ENCODE data around the gene MLH1. TPM values are rescaled to one million over a fixed set of nuclear protein-coding genes. Genes with fewer than 3 reads are reported as not detected.

The MLH1 gene
- total and polyA plus RNA-seq, 10 of the 15 experiments (the other 5 are each of a cell fraction or from before 2014, with no cell fraction given) = 58.6 to 109 (median 81.4) TPM

DNA sequence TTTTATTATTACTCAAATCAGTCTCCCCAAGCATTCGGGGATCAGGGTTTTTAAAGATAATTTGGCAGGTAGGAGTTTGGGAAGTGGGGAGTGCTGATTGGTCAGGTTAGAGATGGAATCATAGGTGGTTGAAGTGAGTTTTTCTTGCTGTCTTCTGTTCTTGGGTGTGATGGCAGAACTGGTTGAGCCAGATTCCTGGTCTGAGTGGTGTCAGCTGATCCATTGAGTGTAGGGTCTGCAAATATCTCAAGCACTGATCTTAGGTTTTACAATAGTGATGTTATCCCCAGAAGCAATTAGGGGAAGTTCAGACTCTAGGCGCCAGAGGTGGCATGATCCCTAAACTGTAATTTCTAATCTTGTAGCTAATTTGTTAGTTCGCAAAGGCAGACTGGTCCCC, 27.9 kb upstream of the MLH1 start:
- no peaks in the 10 kb centered on the region for H3K9me3 ChIP-seq (replicated peaks; ENCODE audit: control insufficient read depth, insufficient read depth, low read length)
- H3K27me3 ChIP-seq (replicated peaks in 1 of 2; ENCODE audit: control insufficient read depth in 2 of 2, insufficient read depth in 2 of 2, low read length in 1 of 2) = no peaks in the 10 kb centered on the region
- TF ChIP-seq ZBED1 (IDR thresholded peaks at IDR 0.05; ENCODE audit: borderline replicate concordance) = no peak
- TF ChIP-seq MYB (IDR thresholded peaks at IDR 0.05; ENCODE audit: borderline replicate concordance, low read depth, low read length) = no peak
- no peak for TF ChIP-seq MXI1 (IDR thresholded peaks at IDR 0.05; ENCODE audit: low read depth, low read length)
- TF ChIP-seq MEF2A (IDR thresholded peaks at IDR 0.05; ENCODE audit: insufficient read depth, low read depth, low read length) = no peak
- no peak for TF ChIP-seq DPF2 (IDR thresholded peaks at IDR 0.05)
- no peak for TF ChIP-seq RCOR1 (conservative IDR thresholded peaks at IDR 0.05; ENCODE audit: low read depth, low read length)
- TF ChIP-seq PAX5 (IDR thresholded peaks at IDR 0.05; ENCODE audit: borderline replicate concordance, low read depth, low read length) = no peak
- TF ChIP-seq ETV6 (conservative IDR thresholded peaks at IDR 0.05 in 1 of 2, IDR thresholded peaks at IDR 0.05 in 1 of 2; ENCODE audit: borderline replicate concordance in 1 of 2, low read depth in 1 of 2) = no peak
- TF ChIP-seq JUND (IDR thresholded peaks at IDR 0.05; ENCODE audit: low read depth, low read length) = no peak
- TF ChIP-seq IKZF2 (IDR thresholded peaks at IDR 0.05) = no peak
- TF ChIP-seq PAX8 (IDR thresholded peaks at IDR 0.05) = no peak
- TF ChIP-seq, protein P1, sequence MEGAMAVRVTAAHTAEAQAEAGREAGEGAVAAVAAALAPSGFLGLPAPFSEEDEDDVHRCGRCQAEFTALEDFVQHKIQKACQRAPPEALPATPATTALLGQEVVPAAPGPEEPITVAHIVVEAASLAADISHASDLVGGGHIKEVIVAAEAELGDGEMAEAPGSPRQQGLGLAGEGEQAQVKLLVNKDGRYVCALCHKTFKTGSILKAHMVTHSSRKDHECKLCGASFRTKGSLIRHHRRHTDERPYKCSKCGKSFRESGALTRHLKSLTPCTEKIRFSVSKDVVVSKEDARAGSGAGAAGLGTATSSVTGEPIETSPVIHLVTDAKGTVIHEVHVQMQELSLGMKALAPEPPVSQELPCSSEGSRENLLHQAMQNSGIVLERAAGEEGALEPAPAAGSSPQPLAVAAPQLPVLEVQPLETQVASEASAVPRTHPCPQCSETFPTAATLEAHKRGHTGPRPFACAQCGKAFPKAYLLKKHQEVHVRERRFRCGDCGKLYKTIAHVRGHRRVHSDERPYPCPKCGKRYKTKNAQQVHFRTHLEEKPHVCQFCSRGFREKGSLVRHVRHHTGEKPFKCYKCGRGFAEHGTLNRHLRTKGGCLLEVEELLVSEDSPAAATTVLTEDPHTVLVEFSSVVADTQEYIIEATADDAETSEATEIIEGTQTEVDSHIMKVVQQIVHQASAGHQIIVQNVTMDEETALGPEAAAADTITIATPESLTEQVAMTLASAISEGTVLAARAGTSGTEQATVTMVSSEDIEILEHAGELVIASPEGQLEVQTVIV (IDR thresholded peaks at IDR 0.05; ENCODE audit: borderline replicate concordance, partially characterized antibody) = no peak
- no peak overlapping the region for H3K4me2 ChIP-seq (ENCODE audit: control insufficient read depth, insufficient read depth)
- no peak overlapping the region for H3K4me3 ChIP-seq
- SMC1A ChIA-PET (ENCODE audit: uncharacterized antibody, unreplicated experiment) = interaction anchor here (0.5 to 1.5 kb wide), 5 partner anchors 16 to 131 kb away, joined by 3 to 4 read pairs (median 4); no protein-coding TSS in a partner anchor
- H3K36me3 ChIP-seq (ENCODE audit: control insufficient read depth in 2 of 2, insufficient read depth in 2 of 2, low read length in 1 of 2) = no peaks in the 10 kb centered on the region
- H3K4me1 ChIP-seq (ENCODE audit: control insufficient read depth, insufficient read depth, low read length) = peaks cover 9% of the 10 kb centered on the region
- no peaks in the 10 kb centered on the region for H3K79me2 ChIP-seq (ENCODE audit: control insufficient read depth, insufficient read depth, low read length)
- no peak for ATAC-seq
- no peak overlapping the region for H3K9ac ChIP-seq (ENCODE audit: control insufficient read depth, insufficient read depth, low read length)
- H3K27ac ChIP-seq (ENCODE audit: control insufficient read depth, insufficient read depth) = no peak overlapping the region
- FAIRE-seq = no peak
- CTCF ChIA-PET = interaction anchor here (0.9 to 1.3 kb wide), 3 partner anchors 8 to 236 kb away, joined by 3 to 5 read pairs (median 4); no protein-coding TSS in a partner anchor
- no peak overlapping the region for H2AFZ ChIP-seq (ENCODE audit: control insufficient read depth, low read depth, low read length)
- WGBS (ENCODE audit: insufficient coverage, insufficient replicate concordance, low lambda C conversion rate, missing lambda C conversion rate) = 49% methylated on average over 3 of the region's 3 CpGs
- no peak for DNase-seq (ENCODE audit: low read depth, low spot score)
- RAD21 ChIA-PET (ENCODE audit: unreplicated experiment) = no interaction called here
- no TSS peak for BruUV-seq (replicated peaks)
- intact Hi-C loops (cut with micrococcal nuclease; ENCODE audit: unreplicated experiment) = no loop called here
- H4K20me1 ChIP-seq (ENCODE audit: control insufficient read depth, insufficient read depth) = no peaks in the 10 kb centered on the region
- POLR2A ChIA-PET = no interaction called here
- in situ Hi-C loops (cut with MboI) = no loop called here

Measured in GM12878 (cell line).